ENCODE measurements around the gene TRIM29. TPM values are rescaled to one million over a fixed set of nuclear protein-coding genes. Genes with fewer than 3 reads are reported as not detected.

Gene TRIM29
- total RNA-seq, 1 donor from 2014 or later, result 0.11 TPM

DNA sequence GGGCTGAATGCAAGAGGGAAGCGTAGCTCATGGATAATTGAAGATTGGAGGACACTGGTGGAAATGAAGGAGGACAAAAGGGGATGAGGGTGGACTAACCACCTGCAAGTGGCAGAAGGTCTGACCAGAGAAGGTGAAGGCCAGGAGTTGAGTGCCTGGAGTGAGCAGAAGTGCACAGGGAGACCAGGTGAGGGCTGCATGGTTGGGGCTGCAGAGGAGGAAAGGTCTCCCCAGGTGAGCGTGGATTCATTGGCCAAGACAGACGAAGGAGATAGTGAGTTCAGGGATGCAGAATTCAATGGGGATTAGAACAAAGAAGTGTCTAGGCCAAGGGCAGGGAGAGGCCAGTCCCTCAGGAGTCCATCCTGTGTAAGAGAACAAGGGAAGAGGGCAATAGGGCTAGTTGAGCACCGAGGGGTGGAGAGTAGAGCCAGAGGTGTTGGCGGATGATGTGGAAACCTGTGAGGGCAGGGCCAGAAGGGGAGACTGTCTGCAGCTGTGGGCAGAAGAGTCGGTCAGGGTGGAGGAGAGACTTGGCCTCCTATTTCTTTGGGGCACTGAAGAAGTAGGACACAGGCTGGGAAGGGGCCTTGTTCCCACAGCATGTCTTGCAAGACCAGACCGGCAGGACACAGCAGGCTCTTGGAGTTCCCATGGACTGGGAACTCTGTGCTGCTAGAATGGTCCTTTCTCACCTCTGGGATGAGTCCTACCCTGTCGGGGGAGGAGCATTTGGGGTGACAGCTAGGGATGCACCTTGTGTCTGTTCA, 6.7 kb downstream of the TRIM29 start:
- no peak overlapping the region for H3K27ac ChIP-seq
- H3K9me3 ChIP-seq (ENCODE audit: low read depth), result no peaks in the 10 kb centered on the region
- H4K20me1 ChIP-seq (ENCODE audit: low read depth), result no peaks in the 10 kb centered on the region
- H3K27me3 Mint-ChIP-seq (ENCODE audit: insufficient read depth, low read depth), result peaks cover 14% of the 10 kb centered on the region
- H3K4me3 Mint-ChIP-seq, result no peak overlapping the region
- H3K4me1 Mint-ChIP-seq, result no peaks in the 10 kb centered on the region
- H3K4me1 ChIP-seq, result peaks cover 3% of the 10 kb centered on the region
- H2AFZ ChIP-seq (replicated peaks), result no peak overlapping the region
- no peaks in the 10 kb centered on the region for H3F3A ChIP-seq (ENCODE audit: low read depth)
- no peaks in the 10 kb centered on the region for H3K36me3 Mint-ChIP-seq
- H3K9me3 Mint-ChIP-seq, result no peaks in the 10 kb centered on the region
- H3K36me3 ChIP-seq, result no peaks in the 10 kb centered on the region
- TF ChIP-seq EZH2phosphoT487 (IDR thresholded peaks at IDR 0.05) (no peak), EZH2 (IDR thresholded peaks at IDR 0.05) (no peak)
- TF ChIP-seq, protein P1, sequence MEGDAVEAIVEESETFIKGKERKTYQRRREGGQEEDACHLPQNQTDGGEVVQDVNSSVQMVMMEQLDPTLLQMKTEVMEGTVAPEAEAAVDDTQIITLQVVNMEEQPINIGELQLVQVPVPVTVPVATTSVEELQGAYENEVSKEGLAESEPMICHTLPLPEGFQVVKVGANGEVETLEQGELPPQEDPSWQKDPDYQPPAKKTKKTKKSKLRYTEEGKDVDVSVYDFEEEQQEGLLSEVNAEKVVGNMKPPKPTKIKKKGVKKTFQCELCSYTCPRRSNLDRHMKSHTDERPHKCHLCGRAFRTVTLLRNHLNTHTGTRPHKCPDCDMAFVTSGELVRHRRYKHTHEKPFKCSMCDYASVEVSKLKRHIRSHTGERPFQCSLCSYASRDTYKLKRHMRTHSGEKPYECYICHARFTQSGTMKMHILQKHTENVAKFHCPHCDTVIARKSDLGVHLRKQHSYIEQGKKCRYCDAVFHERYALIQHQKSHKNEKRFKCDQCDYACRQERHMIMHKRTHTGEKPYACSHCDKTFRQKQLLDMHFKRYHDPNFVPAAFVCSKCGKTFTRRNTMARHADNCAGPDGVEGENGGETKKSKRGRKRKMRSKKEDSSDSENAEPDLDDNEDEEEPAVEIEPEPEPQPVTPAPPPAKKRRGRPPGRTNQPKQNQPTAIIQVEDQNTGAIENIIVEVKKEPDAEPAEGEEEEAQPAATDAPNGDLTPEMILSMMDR (IDR thresholded peaks at IDR 0.05), result no peak
- no peak overlapping the region for H3K4me3 ChIP-seq
- H3K9ac ChIP-seq, result no peak overlapping the region
- no peaks in the 10 kb centered on the region for H3K79me2 ChIP-seq (ENCODE audit: low read depth)
- DNase-seq (ENCODE audit: low spot score), result no peak
- H3K4me2 ChIP-seq, result no peak overlapping the region
- no peak overlapping the region for H3K27ac Mint-ChIP-seq
- no peaks in the 10 kb centered on the region for H3K27me3 ChIP-seq

GRCh38 chr11:120130176-120130980, 7.5 kb downstream of the TRIM29 start:
- Histone ChIP-seq H2AFZ (replicated peaks) (no peak overlapping the region), H3K27me3 (no peaks in the 10 kb centered on the region), H3K36me3 (no peaks in the 10 kb centered on the region), H3K27ac (no peak overlapping the region), H3K79me2 (ENCODE audit: low read depth) (no peaks in the 10 kb centered on the region), H3K9me3 (ENCODE audit: low read depth) (no peaks in the 10 kb centered on the region), H3K4me1 (peaks cover 3% of the 10 kb centered on the region), H4K20me1 (ENCODE audit: low read depth) (no peaks in the 10 kb centered on the region), H3K4me2 (no peak overlapping the region), H3F3A (ENCODE audit: low read depth) (no peaks in the 10 kb centered on the region), H3K4me3 (no peak overlapping the region), H3K9ac (no peak overlapping the region)
- Mint-ChIP-seq H3K9me3 (no peaks in the 10 kb centered on the region), H3K27ac (no peak overlapping the region), H3K36me3 (no peaks in the 10 kb centered on the region), H3K4me3 (no peak overlapping the region), H3K27me3 (ENCODE audit: insufficient read depth, low read depth) (peaks cover 12% of the 10 kb centered on the region), H3K4me1 (no peaks in the 10 kb centered on the region)
- no peak for TF ChIP-seq EZH2phosphoT487 (IDR thresholded peaks at IDR 0.05)
- TF ChIP-seq EZH2 (IDR thresholded peaks at IDR 0.05), result no peak
- TF ChIP-seq, protein P1 (IDR thresholded peaks at IDR 0.05), result no peak
- no peak for DNase-seq (ENCODE audit: low spot score)

DNA sequence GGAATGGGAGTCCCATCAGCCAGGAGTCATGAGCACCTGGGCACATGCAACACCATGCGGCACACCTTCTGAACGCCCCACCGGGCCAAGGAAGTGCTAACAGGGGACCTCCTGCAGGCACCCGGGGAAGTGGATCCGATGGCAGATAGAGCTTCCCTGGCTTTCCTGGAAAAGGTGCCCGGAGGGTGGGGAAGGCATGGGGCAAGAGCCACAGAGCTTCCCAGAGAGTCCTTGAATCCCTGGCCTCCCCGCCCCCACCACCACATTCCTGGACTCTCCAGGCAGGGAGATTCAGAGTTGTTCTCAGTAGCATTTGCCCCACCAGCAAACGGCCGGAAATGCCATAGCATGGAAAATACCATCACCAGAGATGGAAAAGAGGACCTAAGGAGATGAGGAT, 8.3 kb downstream of the TRIM29 start:
- H3K4me3 ChIP-seq, result no peak overlapping the region
- Mint-ChIP-seq H3K36me3 (no peaks in the 10 kb centered on the region), H3K27me3 (ENCODE audit: insufficient read depth, low read depth) (peaks cover 10% of the 10 kb centered on the region), H3K27ac (no peak overlapping the region), H3K4me1 (no peaks in the 10 kb centered on the region), H3K9me3 (no peaks in the 10 kb centered on the region), H3K4me3 (no peak overlapping the region)
- H3K4me1 ChIP-seq, result peaks cover 3% of the 10 kb centered on the region
- H4K20me1 ChIP-seq (ENCODE audit: low read depth), result no peaks in the 10 kb centered on the region
- H3K9me3 ChIP-seq (ENCODE audit: low read depth), result no peaks in the 10 kb centered on the region
- no peaks in the 10 kb centered on the region for H3K27me3 ChIP-seq
- no peak overlapping the region for H3K9ac ChIP-seq
- DNase-seq (ENCODE audit: low spot score), result no peak
- no peak overlapping the region for H3K27ac ChIP-seq
- no peak overlapping the region for H3K4me2 ChIP-seq
- H3F3A ChIP-seq (ENCODE audit: low read depth), result no peaks in the 10 kb centered on the region
- no peak overlapping the region for H2AFZ ChIP-seq (replicated peaks)
- H3K36me3 ChIP-seq, result no peaks in the 10 kb centered on the region
- TF ChIP-seq EZH2phosphoT487 (IDR thresholded peaks at IDR 0.05) (no peak), EZH2 (IDR thresholded peaks at IDR 0.05) (no peak)
- TF ChIP-seq, protein P1 (IDR thresholded peaks at IDR 0.05), result no peak
- no peaks in the 10 kb centered on the region for H3K79me2 ChIP-seq (ENCODE audit: low read depth)

All from neural progenitor cell (in vitro differentiated cells).